HL-60 (cell line): Measurements from ENCODE around the gene SLC12A8.

Source experiments
- DNase-seq, 2 experiments: peaks; one replicate each; pipeline ENCODE4 v3.0.0-alpha.2; 2010 to 2020; ENCODE audit warnings: low read depth in 1 of 2, low spot score in 1 of 2
- H3K27ac ChIP-seq: fragments of 250-450 bp; sonication (Bioruptor Pico); replicated peaks from 2 replicates; pipeline ENCODE4 v1.5.1; 2020; ENCODE audit warnings: mild to moderate bottlenecking, moderate library complexity
- H3K27me3 ChIP-seq: fragments of 250-450 bp; sonication (Bioruptor Pico); 2 replicates; pipeline ENCODE4 v1.5.1; 2021; ENCODE audit warnings: mild to moderate bottlenecking, moderate library complexity; ENCODE audit not compliant: insufficient read depth, poor library complexity, severe bottlenecking
- H3K4me3 ChIP-seq: replicated peaks from 2 replicates; pipeline ENCODE4 v1.5.1; 2011; ENCODE audit warnings: mild to moderate bottlenecking, control low read depth, low read length; ENCODE audit not compliant: insufficient read depth
- GABPA ChIP-seq: IDR thresholded peaks from 2 replicates; pipeline ENCODE4 v1.6.1; 2012; ENCODE audit warnings: low read depth
- POLR2AphosphoS5 ChIP-seq: IDR thresholded peaks from 2 replicates; pipeline ENCODE4 v1.6.1; 2012; ENCODE audit warnings: low read depth
- SPI1 ChIP-seq: IDR thresholded peaks from 2 replicates; pipeline ENCODE4 v1.6.1; 2012; ENCODE audit warnings: low read depth, mild to moderate bottlenecking, borderline replicate concordance
- TF ChIP-seq, protein P1 (sequence below): IDR thresholded peaks from 2 replicates; pipeline ENCODE4 v1.6.1; 2012; ENCODE audit warnings: low read depth; ENCODE audit not compliant: insufficient replicate concordance
- TF ChIP-seq, protein P2 (sequence below): IDR thresholded peaks from one replicate; pipeline ENCODE4 v1.5.1; 2011; ENCODE audit warnings: low read length, control low read depth, inconsistent platforms; ENCODE audit not compliant: insufficient read depth

SLC12A8 gene

DNA sequence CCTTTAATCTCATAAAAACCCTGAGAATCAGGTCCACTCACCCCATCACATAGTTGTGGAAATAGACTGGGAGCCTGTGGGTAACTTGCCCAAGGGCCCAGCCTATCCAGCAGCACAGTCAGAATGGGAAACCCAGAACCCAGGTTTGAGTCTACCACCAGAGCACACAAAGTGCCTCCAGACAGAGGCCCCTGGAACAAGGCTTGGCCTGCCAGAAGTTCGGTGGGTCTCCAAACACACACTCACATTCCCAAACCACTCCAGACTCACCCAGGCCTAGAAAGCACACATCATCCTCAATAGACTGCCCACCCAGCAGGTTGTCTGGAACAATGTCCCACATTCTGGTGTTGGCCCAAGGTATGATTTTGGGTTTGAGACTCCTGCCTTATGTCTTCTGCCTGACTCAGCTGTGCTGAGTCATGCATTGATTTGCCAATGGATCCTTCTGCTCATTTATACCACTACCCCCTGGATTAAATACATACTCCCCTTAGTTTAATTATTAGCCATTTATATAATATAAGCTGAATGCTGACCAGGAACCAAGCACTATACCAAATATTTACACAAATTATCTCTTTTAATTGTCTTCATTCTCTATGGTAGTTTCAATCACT, 4.5 kb downstream of the SLC12A8 start:
- H3K27me3 ChIP-seq: peaks cover 13% of the 10 kb centered on the region
- H3K27ac ChIP-seq: no peak overlapping the region
- no peak for TF ChIP-seq GABPA
- no peak for TF ChIP-seq POLR2AphosphoS5
- no peak for TF ChIP-seq SPI1
- TF ChIP-seq, protein P1, sequence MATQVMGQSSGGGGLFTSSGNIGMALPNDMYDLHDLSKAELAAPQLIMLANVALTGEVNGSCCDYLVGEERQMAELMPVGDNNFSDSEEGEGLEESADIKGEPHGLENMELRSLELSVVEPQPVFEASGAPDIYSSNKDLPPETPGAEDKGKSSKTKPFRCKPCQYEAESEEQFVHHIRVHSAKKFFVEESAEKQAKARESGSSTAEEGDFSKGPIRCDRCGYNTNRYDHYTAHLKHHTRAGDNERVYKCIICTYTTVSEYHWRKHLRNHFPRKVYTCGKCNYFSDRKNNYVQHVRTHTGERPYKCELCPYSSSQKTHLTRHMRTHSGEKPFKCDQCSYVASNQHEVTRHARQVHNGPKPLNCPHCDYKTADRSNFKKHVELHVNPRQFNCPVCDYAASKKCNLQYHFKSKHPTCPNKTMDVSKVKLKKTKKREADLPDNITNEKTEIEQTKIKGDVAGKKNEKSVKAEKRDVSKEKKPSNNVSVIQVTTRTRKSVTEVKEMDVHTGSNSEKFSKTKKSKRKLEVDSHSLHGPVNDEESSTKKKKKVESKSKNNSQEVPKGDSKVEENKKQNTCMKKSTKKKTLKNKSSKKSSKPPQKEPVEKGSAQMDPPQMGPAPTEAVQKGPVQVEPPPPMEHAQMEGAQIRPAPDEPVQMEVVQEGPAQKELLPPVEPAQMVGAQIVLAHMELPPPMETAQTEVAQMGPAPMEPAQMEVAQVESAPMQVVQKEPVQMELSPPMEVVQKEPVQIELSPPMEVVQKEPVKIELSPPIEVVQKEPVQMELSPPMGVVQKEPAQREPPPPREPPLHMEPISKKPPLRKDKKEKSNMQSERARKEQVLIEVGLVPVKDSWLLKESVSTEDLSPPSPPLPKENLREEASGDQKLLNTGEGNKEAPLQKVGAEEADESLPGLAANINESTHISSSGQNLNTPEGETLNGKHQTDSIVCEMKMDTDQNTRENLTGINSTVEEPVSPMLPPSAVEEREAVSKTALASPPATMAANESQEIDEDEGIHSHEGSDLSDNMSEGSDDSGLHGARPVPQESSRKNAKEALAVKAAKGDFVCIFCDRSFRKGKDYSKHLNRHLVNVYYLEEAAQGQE: no peak
- TF ChIP-seq, protein P2, sequence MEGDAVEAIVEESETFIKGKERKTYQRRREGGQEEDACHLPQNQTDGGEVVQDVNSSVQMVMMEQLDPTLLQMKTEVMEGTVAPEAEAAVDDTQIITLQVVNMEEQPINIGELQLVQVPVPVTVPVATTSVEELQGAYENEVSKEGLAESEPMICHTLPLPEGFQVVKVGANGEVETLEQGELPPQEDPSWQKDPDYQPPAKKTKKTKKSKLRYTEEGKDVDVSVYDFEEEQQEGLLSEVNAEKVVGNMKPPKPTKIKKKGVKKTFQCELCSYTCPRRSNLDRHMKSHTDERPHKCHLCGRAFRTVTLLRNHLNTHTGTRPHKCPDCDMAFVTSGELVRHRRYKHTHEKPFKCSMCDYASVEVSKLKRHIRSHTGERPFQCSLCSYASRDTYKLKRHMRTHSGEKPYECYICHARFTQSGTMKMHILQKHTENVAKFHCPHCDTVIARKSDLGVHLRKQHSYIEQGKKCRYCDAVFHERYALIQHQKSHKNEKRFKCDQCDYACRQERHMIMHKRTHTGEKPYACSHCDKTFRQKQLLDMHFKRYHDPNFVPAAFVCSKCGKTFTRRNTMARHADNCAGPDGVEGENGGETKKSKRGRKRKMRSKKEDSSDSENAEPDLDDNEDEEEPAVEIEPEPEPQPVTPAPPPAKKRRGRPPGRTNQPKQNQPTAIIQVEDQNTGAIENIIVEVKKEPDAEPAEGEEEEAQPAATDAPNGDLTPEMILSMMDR: no peak
- H3K4me3 ChIP-seq: no peak overlapping the region
- no peak for DNase-seq

DNA sequence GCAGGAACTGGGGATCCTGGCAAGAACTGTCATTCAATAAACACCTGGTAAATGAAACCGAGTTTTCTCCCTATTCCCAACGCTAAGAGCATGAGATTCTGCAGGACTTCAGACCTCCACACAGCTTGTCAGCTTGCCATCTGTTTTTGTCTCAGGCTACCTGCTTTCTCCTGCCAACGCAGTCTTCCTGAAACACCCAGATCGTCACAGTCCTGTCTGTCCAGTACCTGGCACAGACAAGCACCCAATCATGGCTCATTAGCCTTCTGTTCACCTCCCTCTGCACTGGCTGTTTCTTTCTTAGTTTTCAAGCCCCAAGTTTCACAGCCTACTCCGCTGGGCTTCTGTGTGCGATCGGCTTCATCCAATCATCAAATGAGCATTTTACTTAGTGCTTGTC, 5.0 kb downstream of the SLC12A8 start:
- Histone ChIP-seq H3K27me3 (peaks cover 9% of the 10 kb centered on the region), H3K4me3 (no peak overlapping the region), H3K27ac (no peak overlapping the region)
- TF ChIP-seq, protein P1: no peak
- TF ChIP-seq, protein P2: no peak
- TF ChIP-seq POLR2AphosphoS5 (no peak), GABPA (no peak), SPI1 (no peak)
- no peak for DNase-seq

DNA sequence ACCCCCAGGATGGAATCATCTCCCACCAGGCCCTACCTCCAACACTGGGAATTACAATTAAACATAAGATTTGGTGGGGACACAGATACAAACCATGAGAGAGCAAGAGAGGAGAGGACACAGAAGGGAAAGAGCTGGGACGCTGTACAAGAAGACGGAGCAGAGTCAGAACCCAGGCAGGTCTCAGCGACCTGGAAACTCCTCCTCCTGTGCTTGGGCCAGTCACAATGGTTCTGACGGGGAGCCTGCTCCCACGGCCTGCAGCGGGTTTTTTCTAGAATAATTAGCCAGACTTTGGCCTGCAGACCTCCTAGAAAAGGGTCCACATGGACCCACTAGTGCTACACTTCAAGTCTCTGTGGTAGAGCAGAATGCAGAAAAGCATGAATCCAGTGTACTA, 5.6 kb downstream of the SLC12A8 start:
- no peak overlapping the region for H3K27ac ChIP-seq
- TF ChIP-seq POLR2AphosphoS5: no peak
- TF ChIP-seq SPI1: no peak
- TF ChIP-seq, protein P1: no peak
- no peak for TF ChIP-seq GABPA
- TF ChIP-seq, protein P2: no peak
- no peak overlapping the region for H3K4me3 ChIP-seq
- DNase-seq: no peak
- peaks cover 5% of the 10 kb centered on the region for H3K27me3 ChIP-seq
